GM19455 (cell line): ENCODE measurements around the gene SRMS.
"Not testable (repeated sequence)": the region's sequence is repeated elsewhere in the genome, so short reads cannot be mapped to it uniquely, and the experiment has no call there.

ENCODE experiments used
- ATAC-seq: cut with Tn5 transposase; IDR thresholded peaks from one replicate; pipeline ENCODE4 v1.9.1; 2021; ENCODE audit not compliant: unreplicated experiment

The SRMS gene

DNA sequence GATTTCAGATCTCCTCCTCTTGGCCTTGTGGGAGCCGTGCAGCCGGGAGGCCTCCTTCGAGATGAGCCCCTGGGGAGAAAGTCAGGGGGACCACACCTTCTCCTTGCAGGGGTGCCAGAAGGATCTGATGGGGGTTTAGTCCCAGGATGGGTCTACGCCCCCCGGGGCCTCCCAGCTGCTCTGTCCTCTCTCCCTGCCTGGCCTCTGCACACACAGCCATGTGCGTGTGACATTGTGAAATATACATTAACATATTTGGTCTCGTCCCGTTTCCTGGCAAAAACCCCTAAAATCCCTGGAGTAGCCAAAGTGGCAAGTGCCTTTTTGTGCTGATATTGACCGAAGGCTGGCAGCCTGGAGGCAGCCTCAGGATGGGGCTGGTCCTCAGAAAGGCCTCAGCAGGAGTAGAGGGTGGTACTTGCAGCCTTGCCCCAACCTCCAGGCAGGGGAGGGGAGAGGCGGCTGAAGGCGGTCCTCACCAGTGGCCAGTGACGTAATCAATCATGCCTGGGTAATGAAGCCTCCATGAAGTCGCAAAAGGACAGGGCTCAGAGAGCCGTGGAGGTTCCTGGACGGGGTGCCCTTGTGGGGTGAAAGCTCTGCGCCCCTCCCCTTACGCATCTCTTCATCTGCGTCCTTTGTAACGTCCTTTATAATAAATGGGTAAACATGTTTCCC, 31.6 kb upstream of the SRMS start:
- ATAC-seq: no peak

GRCh38 chr20:63578224-63579016, 30.9 kb upstream of the SRMS start:
- no peak for ATAC-seq

DNA sequence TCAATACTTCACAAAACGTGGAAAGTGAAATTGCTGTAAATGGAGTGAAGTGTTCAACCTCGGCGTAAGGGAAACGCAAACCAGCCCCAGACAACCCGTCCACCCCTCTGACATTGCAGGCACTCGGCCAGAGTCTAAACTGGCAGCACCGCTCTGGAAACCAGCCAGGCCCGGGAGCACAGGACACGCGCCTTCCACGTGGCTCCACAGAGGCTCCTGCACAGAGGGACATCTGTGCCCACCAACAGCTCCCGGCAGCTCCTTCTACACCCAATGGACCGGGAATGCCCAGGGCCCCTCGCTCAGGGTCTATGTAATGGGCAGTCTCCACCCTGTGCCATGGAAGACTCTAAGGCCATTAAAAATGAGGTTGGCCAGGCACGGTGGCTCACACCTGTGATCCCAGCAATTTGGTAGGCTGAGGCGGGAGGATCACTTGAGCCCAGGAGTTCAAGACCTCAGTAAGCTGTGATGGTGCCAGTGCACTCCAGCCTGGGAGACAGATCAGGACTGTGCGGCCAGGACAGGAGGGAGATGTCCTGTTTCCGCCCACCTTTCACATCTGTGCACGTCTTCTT, 29.9 kb upstream of the SRMS start:
- no peak for ATAC-seq

DNA sequence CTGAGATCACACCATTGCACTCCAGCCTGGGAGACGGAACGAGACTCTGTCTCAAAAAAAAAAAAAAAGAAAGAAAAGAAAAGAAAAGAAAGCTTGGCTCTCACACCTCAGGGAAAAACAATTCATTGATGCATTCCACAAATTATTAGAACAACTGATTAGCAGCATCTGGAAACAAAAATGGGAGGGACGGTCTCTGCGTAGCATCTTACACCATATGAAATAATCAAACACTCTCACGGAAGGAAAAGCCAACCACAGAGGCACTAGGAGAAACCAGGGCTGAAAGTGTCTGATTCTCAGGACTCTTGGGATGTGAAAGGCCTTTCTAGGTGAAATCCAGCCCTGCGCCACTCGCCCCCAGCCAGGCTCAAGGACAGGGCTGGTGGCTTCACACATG, 28.8 kb upstream of the SRMS start:
- ATAC-seq: no peak

- no peak for ATAC-seq
These were observed 27.5 kb upstream of the SRMS start for GRCh38 chr20:63574829-63575743.

GRCh38 chr20:63574156-63574828, 26.7 kb upstream of the SRMS start, which contains the start of gene HELZ2:
TSS of gene HELZ2 (minus strand) at chr20:63574239. CDS start at chr20:63572385, 1,854 bp downstream.
- peak; percentile 54 for ATAC-seq

DNA sequence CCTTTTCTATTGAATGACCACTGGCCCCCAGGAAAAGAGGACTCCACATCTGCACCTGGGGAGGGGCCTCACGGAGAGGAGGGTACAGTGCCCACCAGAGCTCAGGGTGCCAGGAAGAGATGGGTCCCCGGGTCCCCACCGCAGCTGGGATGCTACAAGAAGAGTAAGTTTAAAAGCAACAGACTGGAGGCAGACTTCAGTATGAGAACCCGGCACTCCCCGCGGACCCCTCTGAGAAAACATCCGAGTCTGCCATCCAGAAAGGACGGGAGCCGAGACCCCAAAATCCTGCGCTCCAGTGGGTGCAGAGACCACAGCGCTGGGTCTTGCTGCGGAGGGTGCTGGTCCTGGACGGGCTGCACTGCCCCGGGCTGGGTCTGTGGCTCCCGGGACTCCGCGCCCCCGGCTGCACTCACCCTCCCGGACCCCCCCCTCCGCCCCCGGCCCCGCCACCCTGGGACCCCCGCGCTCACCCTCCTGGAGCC, 26.1 kb upstream of the SRMS start:
- ATAC-seq: no peak

GRCh38 chr20:63572788-63573646, 25.5 kb upstream of the SRMS start:
- no peak for ATAC-seq

GRCh38 chr20:63572071-63572787, 24.7 kb upstream of the SRMS start:
- ATAC-seq: no peak

DNA sequence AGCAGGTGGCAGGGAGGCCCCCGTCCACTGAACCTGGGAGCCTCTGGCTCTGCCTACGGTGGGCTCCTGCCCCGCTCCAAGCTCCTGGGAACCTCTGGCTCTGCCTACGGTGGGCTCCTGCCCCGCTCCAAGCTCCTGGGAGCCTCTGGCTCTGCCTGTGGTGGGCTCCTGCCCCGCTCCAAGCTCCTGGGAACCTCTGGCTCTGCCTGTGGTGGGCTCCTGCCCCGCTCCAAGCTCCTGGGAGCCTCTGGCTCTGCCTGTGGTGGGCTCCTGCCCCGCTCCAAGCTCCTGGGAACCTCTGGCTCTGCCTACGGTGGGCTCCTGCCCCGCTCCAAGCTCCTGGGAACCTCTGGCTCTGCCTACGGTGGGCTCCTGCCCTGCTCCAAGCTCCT, 23.5 kb upstream of the SRMS start:
- ATAC-seq: not testable (repeated sequence)

GRCh38 chr20:63570281-63571086, 22.9 kb upstream of the SRMS start:
- ATAC-seq: no peak

DNA sequence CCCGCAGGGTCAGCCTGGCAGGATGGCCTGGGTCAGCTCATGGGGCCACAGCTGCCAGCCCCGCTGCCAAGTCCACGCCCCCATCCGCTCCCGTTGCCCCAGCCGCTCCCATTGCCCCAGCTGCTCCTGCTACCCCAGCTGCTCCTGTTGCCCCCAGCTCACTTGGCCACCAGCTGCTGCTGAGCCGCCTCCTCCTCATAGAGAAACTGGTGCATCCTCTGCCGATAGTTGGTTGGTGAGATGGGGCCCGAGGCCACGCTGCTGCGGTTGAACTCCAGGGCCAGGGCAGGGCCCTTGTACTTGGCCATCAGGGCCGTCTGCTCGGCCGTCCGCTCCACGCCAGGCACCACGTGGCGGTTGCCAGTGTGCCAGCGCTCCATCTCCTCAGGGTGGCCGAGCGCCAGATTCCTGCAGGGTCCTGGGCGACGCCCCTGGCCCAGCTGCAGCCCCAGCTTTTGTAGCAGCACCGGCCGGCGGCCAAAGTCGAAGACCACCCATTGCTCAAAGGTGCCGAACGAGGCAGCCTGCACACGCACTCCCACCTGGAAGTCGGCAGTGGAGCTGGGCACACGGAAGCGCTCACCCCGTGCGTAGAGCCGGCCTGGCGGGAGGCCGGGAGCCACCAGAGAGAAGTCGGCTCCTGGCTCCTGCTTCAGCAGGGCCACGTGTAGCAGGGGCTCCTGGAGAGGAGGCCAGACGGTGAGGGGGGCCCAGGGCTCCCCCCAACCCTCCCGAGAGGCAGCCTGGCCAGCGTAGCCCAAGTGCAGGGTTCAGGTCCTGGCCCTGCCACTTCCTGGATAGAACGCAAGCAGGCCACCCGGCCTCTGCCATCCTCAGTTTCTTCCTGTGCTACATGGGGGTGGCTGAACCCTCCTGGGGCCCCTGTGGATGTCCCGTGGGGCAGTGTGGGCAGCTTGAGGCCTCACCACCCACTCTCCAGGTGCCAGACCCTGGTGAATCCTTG, 21.7 kb upstream of the SRMS start:
- no peak for ATAC-seq

- ATAC-seq: no peak
These were observed 20.8 kb upstream of the SRMS start for GRCh38 chr20:63568170-63568981.

GRCh38 chr20:63567386-63568169, 20.0 kb upstream of the SRMS start:
- ATAC-seq: peak; percentile 61

DNA sequence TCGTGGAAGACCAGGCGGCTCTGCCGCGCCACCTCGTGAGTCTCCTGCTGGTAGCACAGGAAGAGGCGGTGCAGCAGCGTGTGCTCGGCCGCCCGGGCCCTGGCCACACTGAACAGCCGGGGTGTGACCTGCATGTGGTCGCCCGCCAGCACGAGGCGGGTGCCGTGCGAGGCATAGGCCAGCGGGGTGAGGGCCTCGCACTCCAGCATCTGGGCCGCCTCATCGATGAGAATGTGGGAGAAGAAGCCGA, 19.5 kb upstream of the SRMS start:
- ATAC-seq: no peak
